SH-SY5Y (cell line): ENCODE data around the gene SSBP2.

Experiments
- GATA2 ChIP-seq: IDR thresholded peaks from 2 replicates; pipeline ENCODE4 v1.6.1; 2011; ENCODE audit warnings: mild to moderate bottlenecking, low read depth, low read length
- GATA3 ChIP-seq: IDR thresholded peaks from 2 replicates; pipeline ENCODE4 v1.6.1; 2011; ENCODE audit warnings: low read depth, mild to moderate bottlenecking, low read length, moderate library complexity

Gene SSBP2

GRCh38 chr5:81728301-81728700, 22.6 kb downstream of the SSBP2 start:
- no peak for TF ChIP-seq GATA2
- no peak for TF ChIP-seq GATA3

DNA sequence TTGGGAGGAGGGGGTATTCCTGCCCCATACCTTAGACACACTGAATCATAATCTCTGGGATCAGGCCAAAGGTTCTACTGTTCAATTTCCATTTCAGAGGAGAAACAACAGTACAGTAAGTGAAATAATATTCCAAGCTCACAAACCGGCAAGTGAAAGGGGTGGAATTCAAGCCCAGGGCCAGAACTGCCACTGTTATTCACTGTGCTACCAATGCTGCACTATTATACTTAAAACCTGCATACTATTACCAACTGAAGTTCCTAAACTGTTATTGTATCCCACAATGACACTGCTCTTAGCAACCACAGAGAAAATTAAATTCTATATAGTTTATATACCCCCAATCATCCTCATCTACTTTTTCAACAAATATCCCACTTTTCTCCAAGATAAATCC, 24.6 kb downstream of the SSBP2 start:
- TF ChIP-seq GATA2 = no peak
- no peak for TF ChIP-seq GATA3

- TF ChIP-seq GATA2 (no peak), GATA3 (no peak)
Observed at GRCh38 chr5:81724571-81724970, 26.3 kb downstream of the SSBP2 start.

GRCh38 chr5:81724108-81724507, 26.8 kb downstream of the SSBP2 start:
- no peak for TF ChIP-seq GATA2
- no peak for TF ChIP-seq GATA3

- TF ChIP-seq GATA3 (no peak), GATA2 (no peak)
Observed at GRCh38 chr5:81721049-81721448, 29.8 kb downstream of the SSBP2 start.

DNA sequence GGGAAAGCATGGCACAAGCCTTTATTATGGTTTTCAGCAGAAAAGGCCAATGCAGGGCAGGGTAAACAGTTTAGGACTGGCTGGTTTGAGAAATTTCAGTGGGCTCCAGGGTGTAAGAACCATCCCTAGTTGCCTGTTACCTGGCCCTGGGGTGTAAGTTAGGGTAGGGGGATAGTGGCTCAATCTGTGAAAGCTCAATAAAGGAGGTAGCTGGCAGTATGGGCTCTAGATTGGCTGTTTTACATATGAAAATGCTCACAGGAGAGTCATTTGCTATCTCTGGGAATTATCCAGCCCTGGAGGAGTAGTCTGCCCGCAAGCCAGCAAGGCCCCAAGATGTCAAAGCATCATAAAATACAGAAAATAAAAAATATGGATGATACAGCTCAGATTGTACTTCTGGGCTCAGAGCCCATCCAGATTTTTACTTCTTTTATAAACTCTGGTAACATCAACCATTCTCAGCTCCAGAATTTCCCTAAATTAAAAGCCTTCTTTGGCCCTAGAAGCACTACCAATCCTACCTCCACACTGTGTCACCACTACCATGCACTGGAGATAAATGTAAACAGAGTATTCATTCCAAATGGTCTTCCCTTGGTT, 31.1 kb downstream of the SSBP2 start:
- TF ChIP-seq GATA2 (no peak), GATA3 (no peak)

GRCh38 chr5:81718300-81718699, 32.6 kb downstream of the SSBP2 start:
- TF ChIP-seq GATA3 (no peak), GATA2 (no peak)

GRCh38 chr5:81717860-81718259, 33.0 kb downstream of the SSBP2 start:
- TF ChIP-seq GATA3 (no peak), GATA2 (no peak)

GRCh38 chr5:81717226-81717625, 33.7 kb downstream of the SSBP2 start:
- no peak for TF ChIP-seq GATA2
- TF ChIP-seq GATA3 = no peak

- TF ChIP-seq GATA3 (no peak), GATA2 (no peak)
Observed at GRCh38 chr5:81708889-81709288, 42.0 kb downstream of the SSBP2 start.

DNA sequence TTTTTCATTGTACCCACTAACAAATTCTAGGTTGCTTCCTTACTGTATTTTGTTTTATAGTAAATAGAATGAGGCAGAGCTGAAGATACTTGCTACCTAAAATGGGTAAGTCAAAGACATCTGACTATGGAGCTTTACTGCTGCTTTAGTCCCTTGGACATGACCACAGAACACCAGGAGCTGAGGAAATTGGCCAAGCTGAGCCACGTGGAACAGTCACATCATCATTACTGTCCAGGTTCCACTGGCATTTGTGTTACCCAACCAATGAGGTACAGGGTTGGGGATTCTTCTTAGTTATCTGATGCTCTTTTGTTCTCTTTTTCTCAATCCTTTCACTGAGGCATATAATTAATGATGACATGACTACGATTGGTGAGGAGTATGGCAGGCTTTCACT, 47.1 kb downstream of the SSBP2 start:
- no peak for TF ChIP-seq GATA2
- no peak for TF ChIP-seq GATA3

- no peak for TF ChIP-seq GATA3
- TF ChIP-seq GATA2 = no peak
Observed at GRCh38 chr5:81700166-81700565, 50.7 kb downstream of the SSBP2 start.

GRCh38 chr5:81698813-81699212, 52.1 kb downstream of the SSBP2 start:
- TF ChIP-seq GATA2 = no peak
- TF ChIP-seq GATA3 = no peak

GRCh38 chr5:81696418-81697397, 54.2 kb downstream of the SSBP2 start:
- TF ChIP-seq GATA3 (no peak), GATA2 (no peak)

DNA sequence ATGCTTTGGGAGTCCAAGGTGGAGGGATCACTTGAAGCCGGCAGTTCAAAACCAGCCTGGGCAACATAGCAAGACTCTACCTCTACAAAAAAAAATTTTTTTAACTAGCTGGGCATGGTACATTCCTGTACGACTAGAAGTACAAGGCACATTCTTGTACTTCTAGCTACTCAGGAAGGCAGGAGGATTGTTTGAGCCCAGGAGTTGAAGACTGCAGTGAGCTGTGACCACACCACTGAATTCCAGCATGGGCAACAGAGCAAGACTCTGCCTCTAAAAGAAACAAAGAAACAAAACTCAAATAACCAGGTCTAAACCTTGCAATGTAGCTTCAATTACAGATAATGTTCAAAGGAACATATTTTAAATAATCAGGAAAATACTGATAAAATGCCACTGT, 56.2 kb downstream of the SSBP2 start:
- TF ChIP-seq GATA2 = no peak
- TF ChIP-seq GATA3 = no peak

- TF ChIP-seq GATA2 (no peak), GATA3 (no peak)
Observed at GRCh38 chr5:81688215-81688614, 62.7 kb downstream of the SSBP2 start.
